ENCODE data around the gene CST1. TPM values are rescaled to one million over a fixed set of nuclear protein-coding genes. Genes with fewer than 3 reads are reported as not detected.
"Not testable (repeated sequence)": the region's sequence is repeated elsewhere in the genome, so short reads cannot be mapped to it uniquely, and the experiment has no call there.

The CST1 gene
- total RNA-seq, 4 donors from 2014 or later = not detected

DNA sequence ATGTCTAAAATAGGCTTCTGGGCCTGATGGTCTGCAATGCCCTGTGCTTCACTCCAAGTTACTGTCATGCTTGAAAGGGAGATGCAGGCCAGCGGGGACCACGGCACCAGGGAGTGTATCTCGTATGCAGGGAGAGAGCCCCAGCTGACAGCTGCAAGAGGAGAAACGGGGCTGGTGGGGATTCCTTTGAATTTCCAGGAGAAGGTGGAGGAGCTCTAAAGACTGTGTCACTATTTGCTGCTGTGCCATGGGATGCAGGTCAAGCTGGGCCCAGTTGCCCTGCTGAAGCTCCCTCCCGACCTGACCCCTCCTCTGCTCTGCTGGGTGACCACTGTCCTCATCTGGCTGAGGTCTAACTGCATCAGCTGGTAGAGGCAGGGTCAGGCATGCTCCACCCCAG is 989 bp downstream of the CST1 start:
- Histone ChIP-seq H3K27ac (no peak overlapping the region), H3K36me3 (no peaks in the 10 kb centered on the region), H3K27me3 (peaks cover 4% of the 10 kb centered on the region), H3K4me3 (no peak overlapping the region), H3K9me3 (no peaks in the 10 kb centered on the region), H3K4me1 (no peaks in the 10 kb centered on the region)
- 73% methylated on average over 2 of the region's 5 CpGs; no CpG with 5 or more reads in 1 of the 2 donors for WGBS, 2 donors (ENCODE audit: low coverage in 1 of 2)
- no peak for TF ChIP-seq POLR2AphosphoS5 (IDR thresholded peaks at IDR 0.05)
- no peak for TF ChIP-seq CTCF (IDR thresholded peaks at IDR 0.05)
- no peak for TF ChIP-seq EP300 (IDR thresholded peaks at IDR 0.05)
- TF ChIP-seq POLR2A (IDR thresholded peaks at IDR 0.05) = no peak
- no peak for ATAC-seq

- not testable (repeated sequence) for H3K4me3 ChIP-seq, ATAC-seq
These were observed 1.8 kb downstream of the CST1 start for GRCh38 chr20:23748975-23749374.

GRCh38 chr20:23747551-23747950 is 3.2 kb downstream of the CST1 start:
- 67% methylated on average over 1 of the region's 7 CpGs; no CpG with 5 or more reads in 1 of the 2 donors for WGBS, 2 donors (ENCODE audit: low coverage in 1 of 2)
- H3K27ac ChIP-seq, H3K27me3 ChIP-seq, H3K9me3 ChIP-seq, H3K4me3 ChIP-seq, H3K4me1 ChIP-seq, ATAC-seq, H3K36me3 ChIP-seq: not testable (repeated sequence)

More at GRCh38 chr20:23748975-23749374, 1.8 kb downstream of the CST1 start:
- not testable (repeated sequence) for H3K27ac ChIP-seq, H3K9me3 ChIP-seq, H3K27me3 ChIP-seq, H3K36me3 ChIP-seq, H3K4me1 ChIP-seq
- WGBS, 2 donors (ENCODE audit: low coverage in 1 of 2) = 69 to 76% methylated on average over 2 to 7 of the region's 10 CpGs

- no CpG with 5 or more reads among the region's 4 CpGs for WGBS, 2 donors (ENCODE audit: low coverage in 1 of 2)
- not testable (repeated sequence) for H3K27me3 ChIP-seq, ATAC-seq, H3K27ac ChIP-seq, H3K4me1 ChIP-seq, H3K9me3 ChIP-seq, H3K36me3 ChIP-seq, H3K4me3 ChIP-seq
These were observed 3.6 kb downstream of the CST1 start for GRCh38 chr20:23747092-23747491.

DNA sequence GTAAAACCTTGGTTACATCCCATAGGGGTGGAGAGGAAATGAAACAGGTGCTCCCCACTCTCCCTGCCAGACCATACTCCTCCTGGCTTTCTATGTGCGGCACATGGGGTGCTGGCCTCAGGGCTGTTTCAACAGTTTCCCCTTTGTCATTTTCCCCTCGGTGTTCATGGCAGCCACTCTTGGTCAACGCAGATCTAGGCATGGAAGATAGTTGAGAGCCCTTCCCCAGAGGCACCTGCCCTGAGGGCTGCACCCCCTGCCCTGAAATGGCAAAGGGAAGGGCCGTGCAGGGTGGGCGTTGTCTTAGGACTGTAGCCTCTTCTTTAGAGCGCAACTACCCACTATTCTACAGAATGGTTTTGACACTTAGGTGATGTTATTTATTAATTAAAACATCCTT is 4.4 kb downstream of the CST1 start:
- no peak for TF ChIP-seq POLR2AphosphoS5 (IDR thresholded peaks at IDR 0.05)
- TF ChIP-seq POLR2A (IDR thresholded peaks at IDR 0.05) = no peak
- TF ChIP-seq EP300 (IDR thresholded peaks at IDR 0.05) = no peak
- no peak for TF ChIP-seq CTCF (IDR thresholded peaks at IDR 0.05)
- Histone ChIP-seq H3K4me1 (no peaks in the 10 kb centered on the region), H3K9me3 (no peaks in the 10 kb centered on the region), H3K36me3 (no peaks in the 10 kb centered on the region), H3K4me3 (no peak overlapping the region), H3K27ac (no peak overlapping the region), H3K27me3 (peaks cover 4% of the 10 kb centered on the region)
- ATAC-seq = no peak
- 34 to 94% methylated on average over 3 to 5 of the region's 6 CpGs for WGBS, 2 donors (ENCODE audit: low coverage in 1 of 2)

DNA sequence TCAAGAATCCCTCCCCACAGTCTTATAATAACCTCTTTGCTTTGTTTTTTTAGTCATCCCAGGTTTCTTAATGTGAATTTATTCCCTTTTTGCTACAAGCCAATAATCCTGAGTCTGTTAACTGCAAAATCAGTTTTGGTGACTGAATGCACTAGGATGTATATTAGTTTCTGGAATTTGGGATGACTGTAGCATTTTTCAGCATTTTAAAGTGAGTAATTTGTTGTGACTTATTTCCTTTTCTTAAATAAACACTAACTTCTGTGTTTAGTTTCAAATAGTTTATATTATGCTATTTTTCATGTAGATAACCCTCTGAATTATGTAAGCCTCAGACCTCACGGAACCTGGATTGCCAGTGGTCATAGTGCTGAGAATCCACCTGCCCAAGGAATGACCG is 5.5 kb downstream of the CST1 start:
- no peak for ATAC-seq
- no peak overlapping the region for H3K27ac ChIP-seq
- H3K9me3 ChIP-seq = no peaks in the 10 kb centered on the region
- TF ChIP-seq EP300 (IDR thresholded peaks at IDR 0.05) (no peak), POLR2A (IDR thresholded peaks at IDR 0.05) (no peak), CTCF (IDR thresholded peaks at IDR 0.05) (no peak), POLR2AphosphoS5 (IDR thresholded peaks at IDR 0.05) (no peak)
- peaks cover 4% of the 10 kb centered on the region for H3K27me3 ChIP-seq
- H3K4me1 ChIP-seq = no peaks in the 10 kb centered on the region
- WGBS, 2 donors (ENCODE audit: low coverage in 1 of 2) = 71 to 75% methylated on average over 2 of the region's 2 CpGs
- no peaks in the 10 kb centered on the region for H3K36me3 ChIP-seq
- no peak overlapping the region for H3K4me3 ChIP-seq

DNA sequence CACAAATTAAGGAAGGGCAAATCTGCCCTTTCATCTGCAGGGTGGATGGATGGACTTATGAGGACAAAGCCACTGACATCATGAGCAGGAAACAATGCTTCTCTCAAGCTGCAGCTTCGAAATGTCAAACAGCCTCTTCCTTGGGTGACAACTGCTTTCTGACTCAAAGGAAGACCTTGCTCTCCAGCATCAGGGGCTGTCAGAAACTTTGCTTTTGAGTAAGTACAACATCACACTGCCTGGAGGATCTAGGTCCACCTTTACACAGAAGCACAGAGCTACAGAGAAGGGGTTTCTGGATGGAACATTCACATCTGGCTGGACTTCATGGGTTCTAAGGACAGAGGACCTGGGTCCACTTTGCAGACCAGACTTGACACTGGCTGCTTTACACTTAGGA is 5.9 kb downstream of the CST1 start:
- WGBS, 2 donors (ENCODE audit: low coverage in 1 of 2) = 38% methylated on average over 1 of the region's 1 CpG; no CpG with 5 or more reads in 1 of the 2 donors
- Histone ChIP-seq H3K27ac (no peak overlapping the region), H3K27me3 (peaks cover 4% of the 10 kb centered on the region), H3K4me3 (no peak overlapping the region), H3K36me3 (no peaks in the 10 kb centered on the region), H3K4me1 (no peaks in the 10 kb centered on the region), H3K9me3 (no peaks in the 10 kb centered on the region)
- ATAC-seq = no peak
- TF ChIP-seq POLR2A (IDR thresholded peaks at IDR 0.05) (no peak), EP300 (IDR thresholded peaks at IDR 0.05) (no peak), CTCF (IDR thresholded peaks at IDR 0.05) (no peak), POLR2AphosphoS5 (IDR thresholded peaks at IDR 0.05) (no peak)

DNA sequence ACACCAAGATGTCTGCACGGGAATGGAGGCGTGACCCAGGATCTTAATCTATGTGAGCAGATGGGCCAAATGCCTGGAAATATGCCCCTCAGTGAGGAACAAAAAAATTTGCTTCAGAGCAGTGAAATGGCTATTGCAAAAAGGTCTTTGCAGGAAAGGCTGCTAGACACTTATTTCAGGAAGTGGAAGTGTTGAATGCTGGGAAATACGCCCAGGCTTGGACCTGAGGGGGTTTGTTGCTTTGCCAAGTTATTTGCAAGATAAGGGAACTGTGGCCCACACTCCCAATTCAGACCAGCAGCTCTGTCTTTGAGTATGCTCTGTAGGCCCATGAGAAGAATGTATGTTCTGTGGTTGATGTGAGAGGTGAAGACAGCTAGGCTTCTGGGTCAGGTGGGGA is 15.3 kb downstream of the CST1 start:
- not testable (repeated sequence) for H3K27ac ChIP-seq, H3K4me1 ChIP-seq, H3K27me3 ChIP-seq, H3K36me3 ChIP-seq, ATAC-seq, H3K9me3 ChIP-seq, H3K4me3 ChIP-seq
- 43 to 72% methylated on average over 3 of the region's 3 CpGs for WGBS, 2 donors (ENCODE audit: low coverage in 1 of 2)

DNA sequence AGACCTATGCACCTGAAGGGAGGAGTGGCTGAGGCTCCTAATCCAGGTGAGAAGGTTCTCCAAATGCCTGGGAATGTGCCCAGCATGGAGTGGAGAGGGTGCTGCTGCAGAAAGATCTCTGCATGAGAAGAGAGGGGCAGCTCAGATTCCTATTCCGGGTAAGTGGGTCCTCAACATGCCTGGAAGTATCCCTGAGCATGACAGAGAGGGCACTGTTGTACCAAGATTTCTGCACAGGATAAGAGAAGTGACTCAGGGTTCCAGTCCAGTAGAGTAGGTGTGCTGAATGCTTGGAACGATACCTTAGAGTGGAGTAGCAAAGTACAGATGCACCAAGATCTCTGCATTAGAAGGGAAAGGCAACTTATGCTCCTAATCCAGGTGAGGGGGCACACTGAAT is 15.8 kb downstream of the CST1 start:
- 66 to 90% methylated on average over 1 to 2 of the region's 2 CpGs for WGBS, 2 donors (ENCODE audit: low coverage in 1 of 2)
- not testable (repeated sequence) for H3K27ac ChIP-seq, H3K9me3 ChIP-seq, ATAC-seq, H3K36me3 ChIP-seq, H3K4me3 ChIP-seq, H3K27me3 ChIP-seq, H3K4me1 ChIP-seq
